Skeletal muscle tissue (tissue), 4 donors: Measurements from ENCODE around the gene KCNH3. TPM values are rescaled to one million over a fixed set of nuclear protein-coding genes. Genes with fewer than 3 reads are reported as not detected.
"Not testable (repeated sequence)": the region's sequence is repeated elsewhere in the genome, so short reads cannot be mapped to it uniquely, and the experiment has no call there.

Experiments used
- H3K27ac ChIP-seq: one replicate; pipeline ENCODE4 v1.7.0; 2013; ENCODE audit warnings: mild to moderate bottlenecking, low read depth, low read length, inconsistent platforms
- H3K27me3 ChIP-seq, 3 donors: one replicate each; pipeline ENCODE4 v1.7.0; 2013; ENCODE audit warnings: low read length in 3 of 3; ENCODE audit not compliant: control insufficient read depth in 3 of 3, insufficient read depth in 3 of 3
- H3K36me3 ChIP-seq, 3 donors: one replicate each; pipeline ENCODE4 v1.7.0; 2013; ENCODE audit warnings: low read length in 3 of 3; ENCODE audit not compliant: control insufficient read depth in 3 of 3, insufficient read depth in 3 of 3
- H3K4me1 ChIP-seq, 3 donors: one replicate each; pipeline ENCODE4 v1.7.0; 2013; ENCODE audit warnings: low read length in 3 of 3, mild to moderate bottlenecking in 3 of 3; ENCODE audit not compliant: control insufficient read depth in 3 of 3, insufficient read depth in 3 of 3
- H3K4me3 ChIP-seq, 3 donors: one replicate each; pipeline ENCODE4 v1.7.0; 2013; ENCODE audit warnings: low read length in 3 of 3
- H3K9ac ChIP-seq, 3 donors: one replicate each; pipeline ENCODE4 v1.7.0; 2013; ENCODE audit warnings: low read length in 3 of 3, mild to moderate bottlenecking in 3 of 3, moderate library complexity in 2 of 3, low read depth in 1 of 3
- H3K9me3 ChIP-seq, 3 donors: one replicate each; pipeline ENCODE4 v1.7.0; 2013; ENCODE audit warnings: low read length in 3 of 3; ENCODE audit not compliant: control insufficient read depth in 3 of 3
- total RNA-seq: library from RNA; depleted of rRNA; stranded (reverse); fragments of >200 nt; gene quantifications from one replicate; pipeline ENCODE4 v1.2.3, GENCODE V29; 2014
- donor health status: Osteomylitis.

KCNH3 gene
- total RNA-seq, 1 donor from 2014 or later, result 0.52 TPM

DNA sequence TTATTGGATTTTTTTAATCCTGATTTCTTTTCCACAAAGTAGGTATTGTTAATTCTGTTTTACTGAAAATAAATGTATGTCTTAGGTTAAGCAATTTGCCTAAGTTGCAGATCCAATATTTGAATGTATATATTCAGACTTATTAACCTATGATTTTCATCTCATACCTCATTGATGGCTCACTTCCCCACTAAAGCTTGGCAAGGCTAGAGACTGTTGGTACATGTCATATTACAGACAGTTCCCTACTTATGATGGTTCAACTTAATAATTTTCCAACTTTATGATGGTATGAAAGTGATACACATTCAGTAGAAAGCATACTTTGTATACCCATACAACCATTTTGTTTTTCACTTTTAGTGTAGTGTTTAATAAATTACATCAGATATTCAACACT, 33.2 kb upstream of the KCNH3 start:
- Histone ChIP-seq H3K4me1 (no peaks in the 10 kb centered on the region), H3K4me3 (no peak overlapping the region), H3K9me3 (no peaks in the 10 kb centered on the region), H3K27ac (no peak overlapping the region), H3K27me3 (no peaks in the 10 kb centered on the region), H3K9ac (no peak overlapping the region), H3K36me3 (peaks cover 0 to 4% (median 3%) of the 10 kb centered on the region in 3 donors)

DNA sequence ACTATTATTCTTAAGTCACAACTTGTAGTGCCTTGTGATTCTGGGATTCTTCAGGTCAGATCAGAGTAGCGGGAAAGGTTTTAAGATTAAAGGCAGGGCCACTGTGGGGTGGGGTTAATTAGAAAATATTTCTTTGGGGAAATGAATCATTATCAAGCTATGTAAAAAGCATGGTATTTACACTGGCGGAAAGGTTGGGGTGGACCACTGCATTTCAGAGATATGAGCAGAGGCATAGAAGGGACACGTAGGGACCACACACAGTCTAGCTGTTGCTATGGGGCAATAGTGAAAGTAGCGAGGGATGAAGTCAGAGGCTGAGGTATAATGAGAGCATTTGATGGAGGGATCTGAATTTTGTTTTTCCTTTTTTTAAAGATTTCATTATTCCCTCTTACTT, 31.7 kb upstream of the KCNH3 start:
- Histone ChIP-seq H3K4me1 (no peaks in the 10 kb centered on the region), H3K27ac (no peak overlapping the region), H3K4me3 (no peak overlapping the region), H3K27me3 (no peaks in the 10 kb centered on the region), H3K9me3 (no peaks in the 10 kb centered on the region), H3K9ac (no peak overlapping the region), H3K36me3 (peaks cover 0 to 1% (median 0%) of the 10 kb centered on the region in 3 donors)

DNA sequence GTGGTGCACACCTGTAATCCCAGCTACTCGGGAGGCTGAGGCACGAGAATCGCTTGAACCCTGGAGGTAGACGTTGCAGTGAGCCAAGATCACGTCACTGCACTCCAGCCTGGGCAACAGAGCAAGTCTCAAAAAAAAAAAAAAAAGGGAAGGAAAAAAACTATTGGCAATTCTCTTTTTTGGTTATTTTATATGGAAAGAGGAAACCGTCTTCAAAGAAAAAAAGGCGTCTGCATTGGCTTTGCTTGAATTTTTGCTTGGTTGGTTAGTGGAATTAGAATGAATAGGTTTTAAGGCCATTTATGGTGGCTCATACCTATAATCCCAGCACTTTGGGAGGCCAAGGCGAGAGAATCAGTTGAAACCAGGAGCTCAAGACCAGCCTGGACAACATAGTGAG, 29.1 kb upstream of the KCNH3 start:
- H3K36me3 ChIP-seq, H3K4me3 ChIP-seq, H3K27ac ChIP-seq, H3K9ac ChIP-seq, H3K4me1 ChIP-seq, H3K27me3 ChIP-seq, H3K9me3 ChIP-seq: not testable (repeated sequence)

DNA sequence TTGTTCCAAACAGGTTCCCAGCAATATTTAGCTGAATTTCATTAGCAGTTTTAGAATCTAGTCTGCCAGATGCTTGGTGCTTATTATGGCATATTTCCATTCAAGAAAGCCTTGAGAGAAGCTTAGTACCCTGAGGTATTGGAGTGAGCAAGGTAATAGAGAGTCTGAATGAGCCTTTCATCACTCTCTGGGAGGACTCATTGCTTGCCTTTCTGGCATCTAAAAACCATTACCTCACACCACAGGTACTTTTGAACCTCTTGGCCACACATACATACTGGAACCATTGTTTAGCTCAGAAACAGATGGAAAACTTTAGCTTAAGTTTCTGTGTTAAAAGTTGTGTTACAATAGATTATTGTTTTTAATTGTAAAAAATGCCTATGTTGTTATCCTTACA, 27.4 kb upstream of the KCNH3 start:
- Histone ChIP-seq H3K36me3 (peaks cover 0 to 5% (median 0%) of the 10 kb centered on the region in 3 donors), H3K4me1 (no peaks in the 10 kb centered on the region), H3K9ac (no peak overlapping the region), H3K4me3 (no peak overlapping the region), H3K27ac (no peak overlapping the region), H3K27me3 (no peaks in the 10 kb centered on the region), H3K9me3 (no peaks in the 10 kb centered on the region)

DNA sequence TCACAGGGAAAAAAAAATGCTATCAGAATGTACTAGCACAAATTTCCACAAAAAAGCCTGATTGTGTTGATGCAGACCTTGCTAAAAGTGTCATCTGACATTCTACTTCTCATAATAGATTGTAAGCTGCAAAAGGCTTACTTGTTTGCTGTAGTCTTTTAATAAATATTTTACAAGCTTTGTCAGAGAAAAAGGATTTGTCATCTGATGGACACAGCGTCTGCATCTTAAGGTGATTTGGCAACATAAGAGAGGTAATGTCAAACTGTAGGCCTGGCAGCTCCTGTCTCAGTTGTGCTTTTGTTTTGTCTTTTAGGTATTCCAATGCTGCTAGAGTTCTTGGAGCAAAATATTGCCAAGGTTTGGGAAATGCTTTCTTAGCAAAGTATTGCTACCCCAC, 26.3 kb upstream of the KCNH3 start:
- Histone ChIP-seq H3K9me3 (no peaks in the 10 kb centered on the region), H3K4me3 (no peak overlapping the region), H3K27ac (no peak overlapping the region), H3K9ac (no peak overlapping the region), H3K36me3 (peaks cover 0 to 5% (median 0%) of the 10 kb centered on the region in 3 donors), H3K4me1 (no peaks in the 10 kb centered on the region), H3K27me3 (no peaks in the 10 kb centered on the region)

DNA sequence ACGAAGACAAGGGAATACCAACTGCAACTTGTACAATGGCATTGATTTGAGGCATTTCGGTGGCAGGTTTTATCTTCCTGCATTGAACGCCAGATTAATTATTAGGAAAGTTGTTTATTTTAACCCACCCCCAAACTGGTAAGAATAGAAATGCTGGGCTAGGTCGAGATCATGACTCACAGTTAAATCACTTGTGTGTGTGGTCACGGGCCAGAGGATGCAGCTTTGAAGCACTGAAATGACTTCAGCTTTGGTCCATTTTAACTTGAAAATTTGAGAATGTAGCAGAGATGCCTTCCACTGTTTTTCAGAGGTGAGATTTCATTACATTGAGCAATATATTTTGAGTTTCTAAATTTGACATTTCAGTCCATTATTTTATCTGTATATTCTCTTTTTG, 23.6 kb upstream of the KCNH3 start:
- H3K4me1 ChIP-seq, result no peaks in the 10 kb centered on the region
- no peak overlapping the region for H3K27ac ChIP-seq
- no peaks in the 10 kb centered on the region for H3K27me3 ChIP-seq
- H3K9me3 ChIP-seq, result no peaks in the 10 kb centered on the region
- H3K9ac ChIP-seq, result no peak overlapping the region
- no peak overlapping the region for H3K4me3 ChIP-seq
- H3K36me3 ChIP-seq, result peaks cover 3 to 6% (median 5%) of the 10 kb centered on the region in 3 donors

DNA sequence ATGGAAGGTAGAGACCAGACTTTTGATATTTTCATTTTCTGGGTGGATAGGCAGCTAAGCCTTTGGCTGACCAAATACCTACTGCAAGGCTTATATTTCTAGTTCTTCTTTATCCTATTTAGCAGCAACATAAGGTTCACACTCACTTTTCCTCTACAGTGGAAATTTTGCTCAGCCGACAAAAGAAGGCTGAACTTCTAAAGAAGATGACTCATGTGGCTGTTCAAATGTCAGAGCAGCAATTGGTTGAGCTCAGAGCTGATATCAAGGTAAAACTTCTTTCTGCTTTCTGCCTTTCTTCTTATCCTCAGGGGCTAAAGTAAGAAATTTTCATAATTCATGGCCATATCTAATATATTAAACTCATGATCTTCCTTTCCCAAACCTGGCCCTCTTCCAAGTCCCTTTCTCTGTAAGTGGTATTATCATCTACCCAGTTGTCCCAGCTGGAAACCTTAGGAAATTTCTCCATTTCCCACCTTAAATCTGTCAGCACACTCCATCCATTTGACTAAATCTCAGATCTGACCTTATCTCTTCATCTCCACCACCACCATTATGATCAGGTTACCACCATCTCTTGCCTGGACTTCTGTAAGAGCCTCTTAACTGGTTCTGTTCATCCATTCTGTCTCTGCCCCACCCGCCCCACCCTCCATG, 19.8 kb upstream of the KCNH3 start:
- Histone ChIP-seq H3K27ac (no peak overlapping the region), H3K4me3 (no peak overlapping the region), H3K36me3 (peaks cover 3 to 15% (median 10%) of the 10 kb centered on the region in 3 donors), H3K27me3 (no peaks in the 10 kb centered on the region), H3K9ac (no peak overlapping the region), H3K4me1 (no peaks in the 10 kb centered on the region), H3K9me3 (no peaks in the 10 kb centered on the region)

DNA sequence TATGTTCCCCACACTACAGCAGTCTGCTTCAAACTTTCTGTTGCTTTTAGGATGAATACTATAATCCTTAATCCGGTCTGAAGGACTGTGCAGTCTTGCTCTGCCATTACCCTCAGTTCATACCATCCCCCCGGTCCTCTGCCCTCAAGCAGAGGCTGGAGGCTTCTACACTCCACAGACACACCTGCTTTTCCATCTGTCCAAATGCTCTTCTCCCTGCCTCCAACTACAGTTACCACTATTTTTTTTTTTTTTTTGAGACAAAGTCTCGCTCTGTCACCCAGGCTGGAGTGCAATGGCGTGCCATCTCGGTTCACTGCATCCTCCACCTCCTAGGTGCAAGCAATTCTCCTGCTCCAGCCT, 19.3 kb upstream of the KCNH3 start:
- Histone ChIP-seq H3K9me3 (no peaks in the 10 kb centered on the region), H3K27me3 (no peaks in the 10 kb centered on the region), H3K9ac (no peak overlapping the region), H3K4me1 (no peaks in the 10 kb centered on the region), H3K27ac (no peak overlapping the region), H3K4me3 (no peak overlapping the region), H3K36me3 (peaks cover 6 to 20% (median 12%) of the 10 kb centered on the region in 3 donors)

DNA sequence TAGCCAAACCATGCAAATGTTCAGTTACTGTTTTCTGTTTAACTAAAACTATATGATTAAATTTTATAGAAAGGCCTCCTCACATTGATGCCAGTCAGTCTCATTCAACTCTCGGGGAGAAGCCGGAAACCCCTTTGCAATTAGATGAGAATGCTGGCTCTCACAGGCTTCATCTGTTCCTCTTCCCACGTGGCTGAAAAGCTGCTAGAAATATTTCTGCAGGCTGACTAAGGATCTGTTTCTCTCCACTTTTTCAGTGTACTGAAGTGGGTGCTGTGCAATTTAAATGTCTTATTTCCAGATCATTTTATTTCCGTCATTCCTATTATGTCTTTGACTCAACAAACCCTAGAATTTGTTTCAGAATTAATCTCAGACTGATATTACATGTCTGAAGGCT, 17.4 kb upstream of the KCNH3 start:
- Histone ChIP-seq H3K4me1 (no peaks in the 10 kb centered on the region), H3K27ac (no peak overlapping the region), H3K9ac (no peak overlapping the region), H3K4me3 (no peak overlapping the region), H3K9me3 (no peaks in the 10 kb centered on the region), H3K36me3 (peaks cover 21 to 38% (median 22%) of the 10 kb centered on the region in 3 donors), H3K27me3 (no peaks in the 10 kb centered on the region)

DNA sequence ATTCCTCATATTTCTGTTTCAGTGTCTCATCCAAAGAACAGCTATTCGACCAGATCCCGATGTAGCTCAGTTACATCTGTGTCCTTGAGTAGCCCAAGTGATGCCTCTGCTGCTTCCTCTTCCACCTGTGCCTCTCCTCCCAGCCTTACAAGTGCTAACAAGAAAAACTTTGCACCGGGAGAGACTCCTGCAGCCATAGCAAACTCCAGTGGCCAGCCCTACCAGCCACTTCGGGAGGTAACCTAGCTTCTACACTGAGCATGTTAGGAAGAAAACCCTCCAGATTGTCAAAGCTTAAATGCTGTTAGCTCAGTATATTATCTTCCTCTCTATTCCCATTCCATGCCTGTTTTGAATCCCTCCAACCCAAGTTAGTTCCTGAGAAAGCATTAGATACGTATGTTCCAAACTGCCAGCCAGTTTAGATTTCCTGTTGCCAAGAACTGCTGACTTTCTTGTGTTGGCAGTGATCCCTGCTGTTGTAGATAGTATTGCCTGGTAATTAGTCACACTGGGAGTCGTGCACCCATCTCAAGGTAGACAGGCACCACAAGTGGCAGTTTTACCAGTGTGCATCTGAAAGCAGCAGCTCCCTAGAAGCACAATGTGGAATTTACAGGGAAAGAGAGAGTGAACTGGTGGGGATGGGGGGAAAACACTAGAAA, 14.0 kb upstream of the KCNH3 start:
- Histone ChIP-seq H3K27me3 (no peaks in the 10 kb centered on the region), H3K9ac (no peak overlapping the region), H3K4me1 (no peaks in the 10 kb centered on the region), H3K4me3 (no peak overlapping the region), H3K36me3 (peaks cover 17 to 37% (median 29%) of the 10 kb centered on the region in 3 donors), H3K9me3 (no peaks in the 10 kb centered on the region), H3K27ac (no peak overlapping the region)
